ENCODE data around the gene PEDS1.
"Not testable (repeated sequence)": the region's sequence is repeated elsewhere in the genome, so short reads cannot be mapped to it uniquely, and the experiment has no call there.

Gene PEDS1

GRCh38 chr20:50153500-50154377 lies at the start of gene PEDS1:
TSS of gene PEDS1 (minus strand) at chr20:50153723. CDS start at chr20:50153637, 86 bp downstream.
- peak within 1 kb of the TSS; percentile 63; the same call in 1 of the 2 replicates for H3K27ac ChIP-seq (ENCODE audit: low read depth, low read length)
- peak within 1 kb of the TSS; percentile 92 for H2AFZ ChIP-seq (ENCODE audit: low read length, unreplicated experiment)
- H3K4me1 ChIP-seq (ENCODE audit: control insufficient read depth, insufficient read depth, low read length, unreplicated experiment) = peaks cover 34% of the 10 kb centered on the region
- no peaks in the 10 kb centered on the region for H3K27me3 ChIP-seq (ENCODE audit: insufficient read depth, low read length)
- H3K36me3 ChIP-seq (ENCODE audit: insufficient read depth, low read length) = no peaks in the 10 kb centered on the region
- peaks cover 47% of the 10 kb centered on the region for H3K79me2 ChIP-seq (ENCODE audit: control insufficient read depth, insufficient read depth, low read length, unreplicated experiment)
- peak within 1 kb of the TSS; percentile 89 for H3K4me3 ChIP-seq (ENCODE audit: low read depth, low read length)

- Histone ChIP-seq H3K4me1 (ENCODE audit: control insufficient read depth, insufficient read depth, low read length, unreplicated experiment) (no peaks in the 10 kb centered on the region), H3K36me3 (ENCODE audit: insufficient read depth, low read length) (no peaks in the 10 kb centered on the region), H3K27ac (ENCODE audit: low read depth, low read length) (no peak overlapping the region), H2AFZ (ENCODE audit: low read length, unreplicated experiment) (no peak overlapping the region), H3K79me2 (ENCODE audit: control insufficient read depth, insufficient read depth, low read length, unreplicated experiment) (no peaks in the 10 kb centered on the region), H3K4me3 (ENCODE audit: low read depth, low read length) (no peak overlapping the region), H3K27me3 (ENCODE audit: insufficient read depth, low read length) (no peaks in the 10 kb centered on the region)
Measured at GRCh38 chr20:50202677-50203076, 49.2 kb upstream of the PEDS1 start.

DNA sequence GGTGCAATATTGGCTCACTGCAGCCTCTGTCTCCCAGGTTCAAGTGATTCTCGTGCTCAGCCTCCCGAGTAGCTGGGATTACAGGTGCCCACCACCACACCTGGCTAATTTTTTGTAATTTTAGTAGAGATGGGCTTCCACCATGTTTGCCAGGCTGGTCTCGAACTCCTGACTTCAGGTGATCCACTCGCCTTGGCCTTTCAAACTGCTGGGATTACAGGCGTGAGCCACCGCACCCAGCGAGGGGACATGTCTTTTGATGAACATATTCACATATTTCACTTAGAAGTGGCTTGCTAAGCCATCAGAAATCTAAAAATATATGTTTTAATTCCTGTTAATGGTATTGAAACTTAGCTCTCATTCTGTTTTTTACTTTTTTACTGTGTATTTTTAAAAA lies 48.2 kb upstream of the PEDS1 start:
- H3K4me3 ChIP-seq (ENCODE audit: low read depth, low read length); H3K27me3 ChIP-seq (ENCODE audit: insufficient read depth, low read length); H3K4me1 ChIP-seq (ENCODE audit: control insufficient read depth, insufficient read depth, low read length, unreplicated experiment); H3K27ac ChIP-seq (ENCODE audit: low read depth, low read length); H3K36me3 ChIP-seq (ENCODE audit: insufficient read depth, low read length); H2AFZ ChIP-seq (ENCODE audit: low read length, unreplicated experiment); H3K79me2 ChIP-seq (ENCODE audit: control insufficient read depth, insufficient read depth, low read length, unreplicated experiment): not testable (repeated sequence)

GRCh38 chr20:50200482-50201104 lies 47.1 kb upstream of the PEDS1 start:
- H2AFZ ChIP-seq (ENCODE audit: low read length, unreplicated experiment) = no peak overlapping the region
- H3K36me3 ChIP-seq (ENCODE audit: insufficient read depth, low read length) = no peaks in the 10 kb centered on the region
- no peak overlapping the region for H3K27ac ChIP-seq (ENCODE audit: low read depth, low read length)
- no peaks in the 10 kb centered on the region for H3K27me3 ChIP-seq (ENCODE audit: insufficient read depth, low read length)
- no peak overlapping the region for H3K4me3 ChIP-seq (ENCODE audit: low read depth, low read length)
- H3K4me1 ChIP-seq (ENCODE audit: control insufficient read depth, insufficient read depth, low read length, unreplicated experiment) = no peaks in the 10 kb centered on the region
- H3K79me2 ChIP-seq (ENCODE audit: control insufficient read depth, insufficient read depth, low read length, unreplicated experiment) = no peaks in the 10 kb centered on the region

DNA sequence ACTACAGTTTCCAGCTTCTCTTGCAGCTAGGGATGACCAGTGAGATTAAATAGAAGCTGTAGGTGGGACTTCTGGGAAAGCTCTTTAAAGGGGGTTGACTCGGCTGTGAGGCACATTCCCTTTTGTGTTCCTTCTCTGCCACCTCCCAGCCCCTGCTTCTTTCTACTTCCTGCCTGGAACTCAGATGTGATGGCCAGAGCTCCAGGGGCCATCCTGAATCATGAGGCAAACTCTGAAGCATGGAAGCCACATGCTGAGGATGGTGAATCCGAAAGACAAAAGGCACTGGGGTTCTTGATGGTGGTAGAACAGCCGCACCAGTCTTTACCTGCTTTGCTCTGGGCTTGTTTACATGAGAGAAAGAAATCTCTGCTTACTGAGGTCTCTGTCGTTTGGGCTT lies 46.2 kb upstream of the PEDS1 start:
- Histone ChIP-seq H3K36me3 (ENCODE audit: insufficient read depth, low read length) (no peaks in the 10 kb centered on the region), H3K79me2 (ENCODE audit: control insufficient read depth, insufficient read depth, low read length, unreplicated experiment) (peaks cover under 1% of the 10 kb centered on the region), H3K27ac (ENCODE audit: low read depth, low read length) (no peak overlapping the region), H3K4me1 (ENCODE audit: control insufficient read depth, insufficient read depth, low read length, unreplicated experiment) (peaks cover 3% of the 10 kb centered on the region), H3K27me3 (ENCODE audit: insufficient read depth, low read length) (no peaks in the 10 kb centered on the region), H3K4me3 (ENCODE audit: low read depth, low read length) (no peak overlapping the region), H2AFZ (ENCODE audit: low read length, unreplicated experiment) (no peak overlapping the region)

- H3K4me3 ChIP-seq (ENCODE audit: low read depth, low read length) = no peak overlapping the region
- H3K79me2 ChIP-seq (ENCODE audit: control insufficient read depth, insufficient read depth, low read length, unreplicated experiment) = peaks cover 11% of the 10 kb centered on the region
- peaks cover under 1% of the 10 kb centered on the region; the same call in 1 of the 2 replicates for H3K36me3 ChIP-seq (ENCODE audit: insufficient read depth, low read length)
- H3K27me3 ChIP-seq (ENCODE audit: insufficient read depth, low read length) = no peaks in the 10 kb centered on the region
- no peak overlapping the region for H2AFZ ChIP-seq (ENCODE audit: low read length, unreplicated experiment)
- H3K27ac ChIP-seq (ENCODE audit: low read depth, low read length) = no peak overlapping the region
- H3K4me1 ChIP-seq (ENCODE audit: control insufficient read depth, insufficient read depth, low read length, unreplicated experiment) = peaks cover 13% of the 10 kb centered on the region
Measured at GRCh38 chr20:50198716-50199115, 45.2 kb upstream of the PEDS1 start.

GRCh38 chr20:50198180-50198666 lies 44.7 kb upstream of the PEDS1 start:
- Histone ChIP-seq H2AFZ (ENCODE audit: low read length, unreplicated experiment) (no peak overlapping the region), H3K36me3 (ENCODE audit: insufficient read depth, low read length) (peaks cover 5% of the 10 kb centered on the region; the same call in 1 of the 2 replicates), H3K4me1 (ENCODE audit: control insufficient read depth, insufficient read depth, low read length, unreplicated experiment) (peaks cover 14% of the 10 kb centered on the region), H3K4me3 (ENCODE audit: low read depth, low read length) (no peak overlapping the region), H3K27ac (ENCODE audit: low read depth, low read length) (no peak overlapping the region), H3K27me3 (ENCODE audit: insufficient read depth, low read length) (no peaks in the 10 kb centered on the region), H3K79me2 (ENCODE audit: control insufficient read depth, insufficient read depth, low read length, unreplicated experiment) (peaks cover 16% of the 10 kb centered on the region)

GRCh38 chr20:50197463-50198179 lies 44.1 kb upstream of the PEDS1 start:
- H2AFZ ChIP-seq (ENCODE audit: low read length, unreplicated experiment) = no peak overlapping the region
- no peak overlapping the region for H3K4me3 ChIP-seq (ENCODE audit: low read depth, low read length)
- peaks cover 14% of the 10 kb centered on the region for H3K4me1 ChIP-seq (ENCODE audit: control insufficient read depth, insufficient read depth, low read length, unreplicated experiment)
- no peak overlapping the region for H3K27ac ChIP-seq (ENCODE audit: low read depth, low read length)
- peaks cover 22% of the 10 kb centered on the region for H3K79me2 ChIP-seq (ENCODE audit: control insufficient read depth, insufficient read depth, low read length, unreplicated experiment)
- H3K36me3 ChIP-seq (ENCODE audit: insufficient read depth, low read length) = peaks cover 11% of the 10 kb centered on the region; the same call in 1 of the 2 replicates
- no peaks in the 10 kb centered on the region for H3K27me3 ChIP-seq (ENCODE audit: insufficient read depth, low read length)

- Histone ChIP-seq H3K4me1 (ENCODE audit: control insufficient read depth, insufficient read depth, low read length, unreplicated experiment) (peaks cover 14% of the 10 kb centered on the region), H3K27me3 (ENCODE audit: insufficient read depth, low read length) (no peaks in the 10 kb centered on the region), H3K4me3 (ENCODE audit: low read depth, low read length) (no peak overlapping the region), H3K27ac (ENCODE audit: low read depth, low read length) (no peak overlapping the region), H3K36me3 (ENCODE audit: insufficient read depth, low read length) (peaks cover 14% of the 10 kb centered on the region; the same call in 1 of the 2 replicates), H3K79me2 (ENCODE audit: control insufficient read depth, insufficient read depth, low read length, unreplicated experiment) (peaks cover 28% of the 10 kb centered on the region), H2AFZ (ENCODE audit: low read length, unreplicated experiment) (no peak overlapping the region)
Measured at GRCh38 chr20:50196896-50197295, 43.4 kb upstream of the PEDS1 start.

GRCh38 chr20:50196248-50196647 lies 42.7 kb upstream of the PEDS1 start:
- Histone ChIP-seq H3K36me3 (ENCODE audit: insufficient read depth, low read length) (peaks cover 14% of the 10 kb centered on the region; the same call in 1 of the 2 replicates), H3K79me2 (ENCODE audit: control insufficient read depth, insufficient read depth, low read length, unreplicated experiment) (peaks cover 35% of the 10 kb centered on the region), H3K27me3 (ENCODE audit: insufficient read depth, low read length) (no peaks in the 10 kb centered on the region), H3K27ac (ENCODE audit: low read depth, low read length) (no peak overlapping the region), H2AFZ (ENCODE audit: low read length, unreplicated experiment) (no peak overlapping the region), H3K4me1 (ENCODE audit: control insufficient read depth, insufficient read depth, low read length, unreplicated experiment) (peaks cover 14% of the 10 kb centered on the region), H3K4me3 (ENCODE audit: low read depth, low read length) (no peak overlapping the region)

Measured in ACC112 (cell line).